Hematopoietic multipotent progenitor cell (in vitro differentiated cells): ENCODE results near the gene HOXC10. TPM values are rescaled to one million over a fixed set of nuclear protein-coding genes. Genes with fewer than 3 reads are reported as not detected.

Experiments used
- DNase-seq, 3 donors: peaks; one replicate each; pipeline ENCODE4 v3.0.0-alpha.2; 2011 to 2015; ENCODE audit warnings: low read depth in 2 of 3, low spot score in 2 of 3
- total RNA-seq: library from RNA; depleted of rRNA; stranded (reverse); fragments of >200 nt; gene quantifications from one replicate; pipeline ENCODE4 v1.2.3, GENCODE V29; 2012

The HOXC10 gene
- total RNA-seq, 1 donor, result not detected

- no peak for DNase-seq
Observed at GRCh38 chr12:53975479-53976152, 9.3 kb upstream of the HOXC10 start.

- DNase-seq, result no peak
Observed at GRCh38 chr12:53976172-53976822, 8.6 kb upstream of the HOXC10 start.

GRCh38 chr12:53976823-53977595, 7.9 kb upstream of the HOXC10 start:
- no peak for DNase-seq

- DNase-seq, result no peak
Observed at GRCh38 chr12:53977596-53978445, 7.1 kb upstream of the HOXC10 start.

GRCh38 chr12:53978477-53979356, 6.2 kb upstream of the HOXC10 start:
- no peak for DNase-seq

- no peak for DNase-seq
Observed at GRCh38 chr12:53980104-53980801, 4.7 kb upstream of the HOXC10 start.

GRCh38 chr12:53980802-53981496, 4.0 kb upstream of the HOXC10 start:
- no peak for DNase-seq

- no peak for DNase-seq
Observed at GRCh38 chr12:53981634-53982565, 3.0 kb upstream of the HOXC10 start.

GRCh38 chr12:53982648-53983567, 2.0 kb upstream of the HOXC10 start:
- no peak for DNase-seq

GRCh38 chr12:53983568-53983949, 1.4 kb upstream of the HOXC10 start:
- no peak for DNase-seq

GRCh38 chr12:53983950-53984572, 885 bp upstream of the HOXC10 start:
- DNase-seq, result no peak

GRCh38 chr12:53985692-53985993, 697 bp downstream of the HOXC10 start:
- DNase-seq, result no peak

GRCh38 chr12:53985994-53986685, 1.2 kb downstream of the HOXC10 start:
- no peak for DNase-seq

GRCh38 chr12:53986686-53987483, 1.9 kb downstream of the HOXC10 start:
- no peak for DNase-seq

GRCh38 chr12:53987787-53988230, 2.9 kb downstream of the HOXC10 start:
- DNase-seq, result no peak
